KMS-11 (cell line): Measurements from ENCODE around the gene PPP2R5E.

Source experiments
- H2AFZ ChIP-seq: fragments of 200-600 bp; sonication (generic); 2 replicates; pipeline ENCODE4 v1.6.1; 2016; ENCODE audit warnings: antibody characterized with exemption, mixed run types, low read depth
- H3K27ac ChIP-seq: fragments of 200-600 bp; sonication (generic); 2 replicates; pipeline ENCODE4 v1.6.1; 2016; ENCODE audit warnings: mild to moderate bottlenecking, mixed run types
- H3K27me3 ChIP-seq: fragments of 200-600 bp; sonication (generic); 2 replicates; pipeline ENCODE4 v1.6.1; 2017; ENCODE audit warnings: mild to moderate bottlenecking, low read depth, mixed run types, moderate library complexity; ENCODE audit not compliant: insufficient read depth
- H3K36me3 ChIP-seq: fragments of 200-600 bp; sonication (generic); 2 replicates; pipeline ENCODE4 v1.6.1; 2017; ENCODE audit warnings: mild to moderate bottlenecking, mixed run types; ENCODE audit not compliant: insufficient read depth
- H3K4me1 ChIP-seq: fragments of 200-600 bp; sonication (generic); 2 replicates; pipeline ENCODE4 v1.6.1; 2016; ENCODE audit warnings: mild to moderate bottlenecking, low read depth, mixed run types; ENCODE audit not compliant: poor library complexity, severe bottlenecking
- H3K4me2 ChIP-seq: fragments of 200-600 bp; sonication (generic); 2 replicates; pipeline ENCODE4 v1.7.0; 2016; ENCODE audit warnings: mild to moderate bottlenecking, mixed run types
- H3K4me3 ChIP-seq: fragments of 200-600 bp; sonication (generic); IDR thresholded peaks from 2 replicates; pipeline ENCODE4 v1.6.1; 2017; ENCODE audit warnings: low read depth, low read length, mixed read lengths; ENCODE audit not compliant: insufficient read depth
- H3K79me2 ChIP-seq: fragments of 200-600 bp; sonication (generic); 2 replicates; pipeline ENCODE4 v1.6.1; 2016; ENCODE audit warnings: low read depth, mixed run types; ENCODE audit not compliant: insufficient read depth
- H3K9ac ChIP-seq: fragments of 200-600 bp; sonication (generic); 2 replicates; pipeline ENCODE4 v1.6.1; 2016; ENCODE audit warnings: mild to moderate bottlenecking, mixed run types
- H4K20me1 ChIP-seq: fragments of 200-600 bp; sonication (generic); 2 replicates; pipeline ENCODE4 v1.6.1; 2016; ENCODE audit warnings: mild to moderate bottlenecking, mixed run types; ENCODE audit not compliant: insufficient read depth
- TF ChIP-seq, protein P1 (sequence below): fragments of 200-600 bp; sonication (generic); conservative IDR thresholded peaks from 2 replicates; pipeline ENCODE4 v1.6.1; 2017; ENCODE audit warnings: low read depth, mild to moderate bottlenecking, antibody characterized with exemption, low read length, moderate library complexity, mixed read lengths

PPP2R5E gene

GRCh38 chr14:63496837-63497400 is 46.3 kb downstream of the PPP2R5E start:
- TF ChIP-seq, protein P1, sequence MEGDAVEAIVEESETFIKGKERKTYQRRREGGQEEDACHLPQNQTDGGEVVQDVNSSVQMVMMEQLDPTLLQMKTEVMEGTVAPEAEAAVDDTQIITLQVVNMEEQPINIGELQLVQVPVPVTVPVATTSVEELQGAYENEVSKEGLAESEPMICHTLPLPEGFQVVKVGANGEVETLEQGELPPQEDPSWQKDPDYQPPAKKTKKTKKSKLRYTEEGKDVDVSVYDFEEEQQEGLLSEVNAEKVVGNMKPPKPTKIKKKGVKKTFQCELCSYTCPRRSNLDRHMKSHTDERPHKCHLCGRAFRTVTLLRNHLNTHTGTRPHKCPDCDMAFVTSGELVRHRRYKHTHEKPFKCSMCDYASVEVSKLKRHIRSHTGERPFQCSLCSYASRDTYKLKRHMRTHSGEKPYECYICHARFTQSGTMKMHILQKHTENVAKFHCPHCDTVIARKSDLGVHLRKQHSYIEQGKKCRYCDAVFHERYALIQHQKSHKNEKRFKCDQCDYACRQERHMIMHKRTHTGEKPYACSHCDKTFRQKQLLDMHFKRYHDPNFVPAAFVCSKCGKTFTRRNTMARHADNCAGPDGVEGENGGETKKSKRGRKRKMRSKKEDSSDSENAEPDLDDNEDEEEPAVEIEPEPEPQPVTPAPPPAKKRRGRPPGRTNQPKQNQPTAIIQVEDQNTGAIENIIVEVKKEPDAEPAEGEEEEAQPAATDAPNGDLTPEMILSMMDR = no peak
- Histone ChIP-seq H3K79me2 (no peaks in the 10 kb centered on the region; the same call in 1 of the 2 replicates), H4K20me1 (no peaks in the 10 kb centered on the region)

GRCh38 chr14:63493246-63493645 is 49.9 kb downstream of the PPP2R5E start:
- Histone ChIP-seq H2AFZ (no peak overlapping the region), H3K4me3 (no peak overlapping the region), H3K9ac (no peak overlapping the region), H3K27ac (no peak overlapping the region), H3K79me2 (peaks cover 16% of the 10 kb centered on the region), H3K4me2 (no peak overlapping the region), H3K36me3 (no peaks in the 10 kb centered on the region), H3K27me3 (no peaks in the 10 kb centered on the region), H4K20me1 (no peaks in the 10 kb centered on the region), H3K4me1 (peaks cover 7% of the 10 kb centered on the region)
- TF ChIP-seq, protein P1 = no peak

More at GRCh38 chr14:63496837-63497400, 46.3 kb downstream of the PPP2R5E start:
- Histone ChIP-seq H3K27me3 (no peaks in the 10 kb centered on the region), H3K4me3 (no peak overlapping the region), H3K4me2 (no peak overlapping the region), H3K27ac (no peak overlapping the region), H3K9ac (no peak overlapping the region), H2AFZ (no peak overlapping the region), H3K36me3 (no peaks in the 10 kb centered on the region), H3K4me1 (peaks cover 12% of the 10 kb centered on the region)

DNA sequence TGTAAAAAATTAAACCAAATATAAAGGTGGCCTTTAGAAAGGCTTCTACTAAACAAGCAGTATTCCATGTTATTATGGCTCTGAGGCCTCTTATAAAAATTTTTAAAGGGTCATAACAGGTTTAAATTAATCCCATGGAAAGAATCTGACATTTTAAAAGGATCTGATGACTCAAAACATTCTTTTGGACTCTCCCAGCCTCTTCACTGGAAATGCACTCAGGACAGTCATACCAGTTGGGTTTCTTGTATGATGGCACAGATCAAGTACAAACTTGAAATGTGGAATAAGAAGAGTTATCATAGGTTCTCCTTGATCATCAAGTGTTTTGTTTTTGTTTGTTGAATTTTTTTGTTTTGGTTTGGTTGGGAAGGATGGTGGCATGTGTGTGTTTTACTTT is 50.8 kb downstream of the PPP2R5E start:
- Histone ChIP-seq H4K20me1 (no peaks in the 10 kb centered on the region), H3K27me3 (no peaks in the 10 kb centered on the region), H3K4me1 (peaks cover 7% of the 10 kb centered on the region), H3K36me3 (no peaks in the 10 kb centered on the region), H3K79me2 (peaks cover 16% of the 10 kb centered on the region), H3K9ac (no peak overlapping the region), H3K4me3 (no peak overlapping the region), H3K4me2 (no peak overlapping the region), H3K27ac (no peak overlapping the region), H2AFZ (no peak overlapping the region)
- TF ChIP-seq, protein P1 = no peak

DNA sequence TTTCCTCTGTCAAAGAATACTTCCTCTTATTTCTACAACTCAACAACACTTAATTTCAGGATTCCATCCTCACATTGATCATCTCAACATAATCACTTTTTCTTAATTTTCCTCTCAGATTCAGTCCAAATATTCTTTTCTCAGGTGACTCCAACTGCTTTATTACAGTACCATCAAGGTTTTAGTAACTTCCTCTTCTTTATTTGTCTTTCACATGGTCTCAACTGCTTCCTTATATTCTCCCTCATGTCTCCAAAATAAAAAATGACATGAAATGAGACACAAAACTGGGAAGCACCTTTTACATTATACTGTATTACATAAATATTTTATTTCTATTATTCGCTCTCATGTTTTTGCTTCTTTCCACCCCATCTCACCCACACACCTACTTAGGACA is 55.5 kb downstream of the PPP2R5E start:
- Histone ChIP-seq H3K4me2 (no peak overlapping the region), H3K4me1 (peaks cover 27% of the 10 kb centered on the region), H3K4me3 (no peak overlapping the region), H4K20me1 (no peaks in the 10 kb centered on the region), H3K27me3 (no peaks in the 10 kb centered on the region), H3K36me3 (no peaks in the 10 kb centered on the region), H3K27ac (no peak overlapping the region), H3K9ac (no peak overlapping the region), H3K79me2 (peaks cover 36% of the 10 kb centered on the region), H2AFZ (no peak overlapping the region)
- TF ChIP-seq, protein P1 = no peak
